Measurements from ENCODE around the gene STMP1.
A peak's percentile ranks its signal among the peaks of the same experiment; 100 is the strongest.

STMP1 gene

GRCh38 chr7:135709508-135709907 lies 47.2 kb downstream of the STMP1 start:
- H3K79me2 ChIP-seq (ENCODE audit: insufficient read depth, low read length) = no peaks in the 10 kb centered on the region
- H3K9me2 ChIP-seq (replicated peaks; ENCODE audit: insufficient read depth, low read length) = no peaks in the 10 kb centered on the region
- H3K36me3 ChIP-seq (ENCODE audit: low read length) = no peaks in the 10 kb centered on the region
- no peak for TF ChIP-seq CTCF (IDR thresholded peaks at IDR 0.05; ENCODE audit: insufficient read depth, low read length, poor library complexity, severe bottlenecking)
- no peak for TF ChIP-seq EZH2phosphoT487 (conservative IDR thresholded peaks at IDR 0.05; ENCODE audit: low read length)
- no peaks in the 10 kb centered on the region for H4K20me1 ChIP-seq (ENCODE audit: low read depth, low read length)
- no peak overlapping the region for H3K9ac ChIP-seq (ENCODE audit: low read length)
- no peaks in the 10 kb centered on the region for H3K27me3 ChIP-seq (ENCODE audit: low read length)
- no peak overlapping the region for H3K4me3 ChIP-seq (ENCODE audit: insufficient read depth, low read length, poor library complexity, severe bottlenecking)
- H3K4me2 ChIP-seq (ENCODE audit: low read depth, low read length, poor library complexity, severe bottlenecking) = no peak overlapping the region
- no peaks in the 10 kb centered on the region for H3F3A ChIP-seq (ENCODE audit: insufficient read depth)
- no peak overlapping the region for H2AFZ ChIP-seq (ENCODE audit: low read depth, low read length, severe bottlenecking)
- no peak overlapping the region for H3K27ac ChIP-seq (ENCODE audit: low read depth, low read length)
- H3K9me3 ChIP-seq (ENCODE audit: insufficient read depth, low read length) = no peaks in the 10 kb centered on the region

GRCh38 chr7:135710417-135711138 lies 48.3 kb downstream of the STMP1 start:
- Histone ChIP-seq H3K27me3 (ENCODE audit: low read length) (no peaks in the 10 kb centered on the region), H3K9me2 (replicated peaks; ENCODE audit: insufficient read depth, low read length) (no peaks in the 10 kb centered on the region), H3K9me3 (ENCODE audit: insufficient read depth, low read length) (no peaks in the 10 kb centered on the region), H3K4me2 (ENCODE audit: low read depth, low read length, poor library complexity, severe bottlenecking) (no peak overlapping the region), H2AFZ (ENCODE audit: low read depth, low read length, severe bottlenecking) (no peak overlapping the region), H3K79me2 (ENCODE audit: insufficient read depth, low read length) (no peaks in the 10 kb centered on the region), H3K4me3 (ENCODE audit: insufficient read depth, low read length, poor library complexity, severe bottlenecking) (no peak overlapping the region), H3F3A (ENCODE audit: insufficient read depth) (no peaks in the 10 kb centered on the region), H3K9ac (ENCODE audit: low read length) (no peak overlapping the region), H3K36me3 (ENCODE audit: low read length) (no peaks in the 10 kb centered on the region), H4K20me1 (ENCODE audit: low read depth, low read length) (no peaks in the 10 kb centered on the region), H3K27ac (ENCODE audit: low read depth, low read length) (no peak overlapping the region)
- TF ChIP-seq EZH2phosphoT487 (conservative IDR thresholded peaks at IDR 0.05; ENCODE audit: low read length) (no peak), CTCF (IDR thresholded peaks at IDR 0.05; ENCODE audit: insufficient read depth, low read length, poor library complexity, severe bottlenecking) (peak; percentile 17)

GRCh38 chr7:135711139-135711469 lies 48.8 kb downstream of the STMP1 start:
- TF ChIP-seq CTCF (IDR thresholded peaks at IDR 0.05; ENCODE audit: insufficient read depth, low read length, poor library complexity, severe bottlenecking) (no peak), EZH2phosphoT487 (conservative IDR thresholded peaks at IDR 0.05; ENCODE audit: low read length) (no peak)
- H3K4me2 ChIP-seq (ENCODE audit: low read depth, low read length, poor library complexity, severe bottlenecking) = no peak overlapping the region
- H3K27me3 ChIP-seq (ENCODE audit: low read length) = no peaks in the 10 kb centered on the region
- H3K9ac ChIP-seq (ENCODE audit: low read length) = no peak overlapping the region
- H3F3A ChIP-seq (ENCODE audit: insufficient read depth) = no peaks in the 10 kb centered on the region
- H3K79me2 ChIP-seq (ENCODE audit: insufficient read depth, low read length) = no peaks in the 10 kb centered on the region
- H3K9me2 ChIP-seq (replicated peaks; ENCODE audit: insufficient read depth, low read length) = no peaks in the 10 kb centered on the region
- no peaks in the 10 kb centered on the region for H3K36me3 ChIP-seq (ENCODE audit: low read length)
- no peaks in the 10 kb centered on the region for H4K20me1 ChIP-seq (ENCODE audit: low read depth, low read length)
- H2AFZ ChIP-seq (ENCODE audit: low read depth, low read length, severe bottlenecking) = no peak overlapping the region
- no peaks in the 10 kb centered on the region for H3K9me3 ChIP-seq (ENCODE audit: insufficient read depth, low read length)
- H3K4me3 ChIP-seq (ENCODE audit: insufficient read depth, low read length, poor library complexity, severe bottlenecking) = no peak overlapping the region
- H3K27ac ChIP-seq (ENCODE audit: low read depth, low read length) = no peak overlapping the region

Measured in SU-DHL-6 (cell line).